SJCRH30 (cell line): Measurements from ENCODE around the gene ASB13. TPM values are rescaled to one million over a fixed set of nuclear protein-coding genes. Genes with fewer than 3 reads are reported as not detected.

Experiments
- DNase-seq, 2 experiments: peaks; one replicate each; pipeline ENCODE4 v3.0.0-alpha.2; 2015 to 2020
- H3K27ac ChIP-seq: fragments of 250-450 bp; sonication (Bioruptor Pico); 2 replicates; pipeline ENCODE4 v1.5.1; 2020; ENCODE audit warnings: mild to moderate bottlenecking, moderate library complexity
- H3K27me3 ChIP-seq: fragments of 250-450 bp; sonication (Bioruptor Pico); 2 replicates; pipeline ENCODE4 v1.5.1; 2020; ENCODE audit warnings: mild to moderate bottlenecking, moderate library complexity
- H3K36me3 ChIP-seq: fragments of 250-450 bp; sonication (Bioruptor Pico); 2 replicates; pipeline ENCODE4 v1.5.1; 2020; ENCODE audit warnings: mild to moderate bottlenecking, moderate library complexity
- H3K4me1 ChIP-seq: fragments of 250-450 bp; sonication (Bioruptor Pico); 2 replicates; pipeline ENCODE4 v1.5.1; 2020; ENCODE audit warnings: mild to moderate bottlenecking, moderate library complexity
- H3K4me3 ChIP-seq: fragments of 250-450 bp; sonication (Bioruptor Pico); 2 replicates; pipeline ENCODE4 v1.5.1; 2020; ENCODE audit warnings: mild to moderate bottlenecking, moderate library complexity
- H3K9me3 ChIP-seq: fragments of 250-450 bp; sonication (Bioruptor Pico); replicated peaks from 2 replicates; pipeline ENCODE4 v1.5.1; 2020; ENCODE audit warnings: mild to moderate bottlenecking, moderate library complexity
- total RNA-seq: library from RNA; depleted of rRNA; stranded (reverse); fragments of >200 nt; shearing (Covaris generic); gene quantifications from 2 replicates; pipeline ENCODE4 v1.2.3, GENCODE V29; 2014; rRNA removed

ASB13 gene
- total RNA-seq: 1.2 and 1.3 TPM in 2 replicates

GRCh38 chr10:5666008-5666840 is at the start of gene ASB13:
TSS of gene ASB13 (minus strand) at chr10:5666595. CDS start at chr10:5666551, 44 bp downstream.
- H3K9me3 ChIP-seq: no peaks in the 10 kb centered on the region
- no peaks in the 10 kb centered on the region for H3K36me3 ChIP-seq
- no peaks in the 10 kb centered on the region for H3K27me3 ChIP-seq
- no peak within 1 kb of the TSS for H3K27ac ChIP-seq
- H3K4me3 ChIP-seq: peak within 1 kb of the TSS; percentile 60
- H3K4me1 ChIP-seq: peaks cover 2% of the 10 kb centered on the region; the same call in 1 of the 2 replicates
- peak; percentile 53 for DNase-seq

- no peaks in the 10 kb centered on the region for H3K9me3 ChIP-seq
- H3K27me3 ChIP-seq: no peaks in the 10 kb centered on the region
- H3K4me3 ChIP-seq: no peak overlapping the region
- no peaks in the 10 kb centered on the region for H3K4me1 ChIP-seq
- H3K27ac ChIP-seq: no peak overlapping the region
- no peaks in the 10 kb centered on the region; the same call in 1 of the 2 replicates for H3K36me3 ChIP-seq
- no peak for DNase-seq
Observed at GRCh38 chr10:5711642-5712041, 45.2 kb upstream of the ASB13 start.

GRCh38 chr10:5710859-5711258 is 44.5 kb upstream of the ASB13 start:
- Histone ChIP-seq H3K4me3 (no peak overlapping the region), H3K4me1 (no peaks in the 10 kb centered on the region), H3K27ac (no peak overlapping the region), H3K9me3 (no peaks in the 10 kb centered on the region), H3K27me3 (no peaks in the 10 kb centered on the region), H3K36me3 (no peaks in the 10 kb centered on the region; the same call in 1 of the 2 replicates)
- no peak for DNase-seq

GRCh38 chr10:5709865-5710264 is 43.5 kb upstream of the ASB13 start:
- H3K4me1 ChIP-seq: no peaks in the 10 kb centered on the region
- H3K27me3 ChIP-seq: no peaks in the 10 kb centered on the region
- H3K36me3 ChIP-seq: no peaks in the 10 kb centered on the region; the same call in 1 of the 2 replicates
- H3K4me3 ChIP-seq: no peak overlapping the region
- no peak overlapping the region for H3K27ac ChIP-seq
- DNase-seq: no peak
- no peaks in the 10 kb centered on the region for H3K9me3 ChIP-seq

- no peak for DNase-seq
- Histone ChIP-seq H3K9me3 (no peaks in the 10 kb centered on the region), H3K4me3 (no peak overlapping the region), H3K27ac (no peak overlapping the region), H3K27me3 (no peaks in the 10 kb centered on the region), H3K4me1 (no peaks in the 10 kb centered on the region), H3K36me3 (no peaks in the 10 kb centered on the region)
Observed at GRCh38 chr10:5708356-5708755, 42.0 kb upstream of the ASB13 start.

- H3K4me3 ChIP-seq: no peak overlapping the region
- DNase-seq: no peak
- no peaks in the 10 kb centered on the region for H3K27me3 ChIP-seq
- no peaks in the 10 kb centered on the region for H3K36me3 ChIP-seq
- no peak overlapping the region for H3K27ac ChIP-seq
- no peaks in the 10 kb centered on the region for H3K4me1 ChIP-seq
- no peaks in the 10 kb centered on the region for H3K9me3 ChIP-seq
Observed at GRCh38 chr10:5698062-5698461, 31.7 kb upstream of the ASB13 start.

GRCh38 chr10:5697342-5697741 is 30.9 kb upstream of the ASB13 start:
- no peak for DNase-seq
- Histone ChIP-seq H3K36me3 (no peaks in the 10 kb centered on the region), H3K27ac (no peak overlapping the region), H3K4me3 (no peak overlapping the region), H3K9me3 (no peaks in the 10 kb centered on the region), H3K4me1 (no peaks in the 10 kb centered on the region), H3K27me3 (no peaks in the 10 kb centered on the region)

GRCh38 chr10:5694573-5694972 is 28.2 kb upstream of the ASB13 start:
- Histone ChIP-seq H3K4me3 (no peak overlapping the region), H3K27ac (no peak overlapping the region), H3K9me3 (no peaks in the 10 kb centered on the region), H3K27me3 (no peaks in the 10 kb centered on the region), H3K4me1 (no peaks in the 10 kb centered on the region), H3K36me3 (no peaks in the 10 kb centered on the region)
- DNase-seq: no peak

GRCh38 chr10:5692461-5693358 is 26.3 kb upstream of the ASB13 start:
- H3K9me3 ChIP-seq: no peaks in the 10 kb centered on the region
- no peak overlapping the region for H3K4me3 ChIP-seq
- H3K4me1 ChIP-seq: no peaks in the 10 kb centered on the region
- H3K27ac ChIP-seq: no peak overlapping the region
- no peak for DNase-seq
- H3K36me3 ChIP-seq: no peaks in the 10 kb centered on the region
- no peaks in the 10 kb centered on the region for H3K27me3 ChIP-seq

- Histone ChIP-seq H3K36me3 (no peaks in the 10 kb centered on the region), H3K4me3 (no peak overlapping the region), H3K27ac (no peak overlapping the region), H3K9me3 (no peaks in the 10 kb centered on the region), H3K27me3 (no peaks in the 10 kb centered on the region), H3K4me1 (no peaks in the 10 kb centered on the region)
- no peak for DNase-seq
Observed at GRCh38 chr10:5691786-5692185, 25.4 kb upstream of the ASB13 start.

- no peaks in the 10 kb centered on the region for H3K36me3 ChIP-seq
- no peaks in the 10 kb centered on the region for H3K9me3 ChIP-seq
- no peak overlapping the region for H3K27ac ChIP-seq
- H3K4me3 ChIP-seq: no peak overlapping the region
- no peaks in the 10 kb centered on the region for H3K27me3 ChIP-seq
- no peak for DNase-seq
- 0 out of 2 replicates have a peak, but pooled peaks cover 2% of the 10 kb centered on the region for H3K4me1 ChIP-seq
Observed at GRCh38 chr10:5688587-5688986, 22.2 kb upstream of the ASB13 start.

- H3K4me3 ChIP-seq: peak overlapping the region; percentile 96
- H3K27me3 ChIP-seq: no peaks in the 10 kb centered on the region
- H3K27ac ChIP-seq: no peak overlapping the region; the same call in 1 of the 2 replicates
- H3K36me3 ChIP-seq: no peaks in the 10 kb centered on the region
- H3K9me3 ChIP-seq: no peaks in the 10 kb centered on the region
- H3K4me1 ChIP-seq: 0 out of 2 replicates have a peak, but pooled peaks cover 2% of the 10 kb centered on the region
- peak; percentile 7 to 39 for DNase-seq
Observed at GRCh38 chr10:5685764-5686240, 19.4 kb upstream of the ASB13 start.

GRCh38 chr10:5684971-5685763 is 18.8 kb upstream of the ASB13 start:
- Histone ChIP-seq H3K4me1 (0 out of 2 replicates have a peak, but pooled peaks cover 2% of the 10 kb centered on the region), H3K27me3 (no peaks in the 10 kb centered on the region), H3K9me3 (no peaks in the 10 kb centered on the region), H3K4me3 (peak overlapping the region; percentile 96), H3K27ac (peak overlapping the region; percentile 75), H3K36me3 (no peaks in the 10 kb centered on the region)
- peak; percentile 52 to 69 for DNase-seq

GRCh38 chr10:5684318-5684970 is 18.0 kb upstream of the ASB13 start, which contains the start of gene TASOR2:
TSS of gene TASOR2 (plus strand) at chr10:5684838. CDS start at chr10:5720643, 35,805 bp downstream.
- no peaks in the 10 kb centered on the region for H3K27me3 ChIP-seq
- DNase-seq: peak; percentile 95 to 96
- H3K27ac ChIP-seq: peak within 1 kb of the TSS; percentile 75
- H3K36me3 ChIP-seq: no peaks in the 10 kb centered on the region
- H3K4me1 ChIP-seq: 0 out of 2 replicates have a peak, but pooled peaks cover 2% of the 10 kb centered on the region
- peak within 1 kb of the TSS; percentile 96 for H3K4me3 ChIP-seq
- H3K9me3 ChIP-seq: no peaks in the 10 kb centered on the region
